ACC112 (cell line): ENCODE measurements around the gene VPS35.
"Not testable (repeated sequence)": the region's sequence is repeated elsewhere in the genome, so short reads cannot be mapped to it uniquely, and the experiment has no call there.

Experiments used
- H2AFZ ChIP-seq: fragments of 200-600 bp; sonication (generic); one replicate; pipeline ENCODE4 v1.6.0; 2017; ENCODE audit warnings: antibody characterized with exemption, low read length; ENCODE audit not compliant: unreplicated experiment
- H3K27ac ChIP-seq: fragments of 200-600 bp; sonication (generic); 2 replicates; pipeline ENCODE4 v1.5.1; 2014; ENCODE audit warnings: low read depth, mild to moderate bottlenecking, antibody characterized with exemption, low read length, moderate library complexity
- H3K27me3 ChIP-seq: fragments of 200-600 bp; sonication (generic); 2 replicates; pipeline ENCODE4 v1.6.1; 2014; ENCODE audit warnings: mild to moderate bottlenecking, antibody characterized with exemption, low read length, moderate library complexity, mixed read lengths; ENCODE audit not compliant: insufficient read depth
- H3K36me3 ChIP-seq: fragments of 200-600 bp; sonication (generic); 2 replicates; pipeline ENCODE4 v1.6.1; 2016; ENCODE audit warnings: mild to moderate bottlenecking, antibody characterized with exemption, low read length, moderate library complexity, mixed read lengths; ENCODE audit not compliant: insufficient read depth
- H3K4me1 ChIP-seq: fragments of 200-600 bp; sonication (generic); one replicate; pipeline ENCODE4 v1.6.1; 2016; ENCODE audit warnings: low read length, mixed read lengths; ENCODE audit not compliant: insufficient read depth, unreplicated experiment, control insufficient read depth
- H3K4me3 ChIP-seq: fragments of 200-600 bp; sonication (generic); 2 replicates; pipeline ENCODE4 v1.5.1; 2014; ENCODE audit warnings: mild to moderate bottlenecking, low read depth, low read length
- H3K79me2 ChIP-seq: fragments of 200-600 bp; sonication (generic); one replicate; pipeline ENCODE4 v1.6.0; 2016; ENCODE audit warnings: low read length; ENCODE audit not compliant: control insufficient read depth, unreplicated experiment, insufficient read depth

The VPS35 gene

GRCh38 chr16:46626681-46627080, 62.3 kb downstream of the VPS35 start:
- not testable (repeated sequence) for H3K36me3 ChIP-seq, H2AFZ ChIP-seq, H3K27me3 ChIP-seq, H3K79me2 ChIP-seq, H3K27ac ChIP-seq, H3K4me1 ChIP-seq, H3K4me3 ChIP-seq

- H2AFZ ChIP-seq, H3K36me3 ChIP-seq, H3K27me3 ChIP-seq, H3K4me3 ChIP-seq, H3K4me1 ChIP-seq, H3K27ac ChIP-seq: not testable (repeated sequence)
- peaks cover 13% of the 10 kb centered on the region for H3K79me2 ChIP-seq
Measured at GRCh38 chr16:46624862-46625261, 64.1 kb downstream of the VPS35 start.

- not testable (repeated sequence) for H2AFZ ChIP-seq, H3K4me1 ChIP-seq
- peaks cover 21% of the 10 kb centered on the region for H3K79me2 ChIP-seq
Measured at GRCh38 chr16:46623707-46624106, 65.3 kb downstream of the VPS35 start.

GRCh38 chr16:46623246-46623645, 65.7 kb downstream of the VPS35 start:
- not testable (repeated sequence) for H3K27ac ChIP-seq, H2AFZ ChIP-seq, H3K4me1 ChIP-seq, H3K27me3 ChIP-seq, H3K4me3 ChIP-seq, H3K36me3 ChIP-seq
- peaks cover 26% of the 10 kb centered on the region for H3K79me2 ChIP-seq

More at GRCh38 chr16:46623707-46624106, 65.3 kb downstream of the VPS35 start:
- H3K4me3 ChIP-seq, H3K36me3 ChIP-seq, H3K27ac ChIP-seq, H3K27me3 ChIP-seq: not testable (repeated sequence)

GRCh38 chr16:46621934-46622676, 66.9 kb downstream of the VPS35 start:
- no peak overlapping the region for H3K4me3 ChIP-seq

GRCh38 chr16:46621006-46621933, 67.7 kb downstream of the VPS35 start, which contains the start of gene SHCBP1:
TSS of gene SHCBP1 (minus strand) at chr16:46621379. CDS start at chr16:46621359, 20 bp downstream.
- H3K4me1 ChIP-seq = no peaks in the 10 kb centered on the region
- no peaks in the 10 kb centered on the region for H3K27me3 ChIP-seq
- peak within 1 kb of the TSS; percentile 59 for H3K27ac ChIP-seq
- peak within 1 kb of the TSS; percentile 92 for H2AFZ ChIP-seq
- H3K36me3 ChIP-seq = peaks cover 12% of the 10 kb centered on the region
- H3K79me2 ChIP-seq = peaks cover 35% of the 10 kb centered on the region
- H3K4me3 ChIP-seq = peak within 1 kb of the TSS; percentile 96

More at GRCh38 chr16:46621934-46622676, 66.9 kb downstream of the VPS35 start:
- peaks cover 33% of the 10 kb centered on the region for H3K79me2 ChIP-seq
- H3K36me3 ChIP-seq = peaks cover 6% of the 10 kb centered on the region; the same call in 1 of the 2 replicates
- H3K27me3 ChIP-seq = no peaks in the 10 kb centered on the region
- peak overlapping the region; percentile 28 for H2AFZ ChIP-seq
- H3K4me1 ChIP-seq = no peaks in the 10 kb centered on the region
- H3K27ac ChIP-seq = no peak overlapping the region

GRCh38 chr16:46620266-46621005, 68.5 kb downstream of the VPS35 start:
- H3K27me3 ChIP-seq = no peaks in the 10 kb centered on the region
- H3K4me3 ChIP-seq = peak overlapping the region; percentile 96
- peak overlapping the region; percentile 90 for H2AFZ ChIP-seq
- H3K27ac ChIP-seq = peak overlapping the region; percentile 59
- H3K36me3 ChIP-seq = peaks cover 12% of the 10 kb centered on the region
- no peaks in the 10 kb centered on the region for H3K4me1 ChIP-seq
- H3K79me2 ChIP-seq = peaks cover 36% of the 10 kb centered on the region

- H3K79me2 ChIP-seq = peaks cover 45% of the 10 kb centered on the region
- H3K4me3 ChIP-seq = no peak overlapping the region
- H3K4me1 ChIP-seq = peaks cover 5% of the 10 kb centered on the region
- no peak overlapping the region for H2AFZ ChIP-seq
- no peaks in the 10 kb centered on the region for H3K27me3 ChIP-seq
- peaks cover 22% of the 10 kb centered on the region for H3K36me3 ChIP-seq
- no peak overlapping the region for H3K27ac ChIP-seq
Measured at GRCh38 chr16:46618516-46618915, 70.5 kb downstream of the VPS35 start.

- no peak overlapping the region for H2AFZ ChIP-seq
- peaks cover 49% of the 10 kb centered on the region for H3K79me2 ChIP-seq
- H3K4me3 ChIP-seq = no peak overlapping the region
- peaks cover 6% of the 10 kb centered on the region for H3K4me1 ChIP-seq
- H3K36me3 ChIP-seq = peaks cover 27% of the 10 kb centered on the region
- H3K27ac ChIP-seq = no peak overlapping the region
- H3K27me3 ChIP-seq = no peaks in the 10 kb centered on the region
Measured at GRCh38 chr16:46614006-46614405, 75.0 kb downstream of the VPS35 start.

GRCh38 chr16:46613352-46613751, 75.6 kb downstream of the VPS35 start:
- peak overlapping the region; percentile 34 for H2AFZ ChIP-seq
- no peak overlapping the region for H3K4me3 ChIP-seq
- H3K27me3 ChIP-seq = no peaks in the 10 kb centered on the region
- H3K79me2 ChIP-seq = peaks cover 43% of the 10 kb centered on the region
- H3K4me1 ChIP-seq = peaks cover 6% of the 10 kb centered on the region
- no peak overlapping the region for H3K27ac ChIP-seq
- H3K36me3 ChIP-seq = peaks cover 27% of the 10 kb centered on the region
